22Rv1 (cell line): ENCODE data around the gene ST8SIA1.

Experiments used
- CTCF ChIP-seq: fragments of 450-650 bp; IDR thresholded peaks from 2 replicates; pipeline ENCODE4 v1.5.1; 2017; ENCODE audit warnings: mild to moderate bottlenecking
- ZFX ChIP-seq: fragments of 450-650 bp; IDR thresholded peaks from 2 replicates; pipeline ENCODE4 v1.6.1; 2017; ENCODE audit warnings: antibody characterized with exemption, borderline replicate concordance

- TF ChIP-seq CTCF: no peak
- TF ChIP-seq ZFX: no peak
Measured at GRCh38 chr12:22282283-22282682, 52.2 kb downstream of the ST8SIA1 start.
